GM18498 (cell line): ENCODE results near the gene TYW1B.
"Not testable (repeated sequence)": the region's sequence is repeated elsewhere in the genome, so short reads cannot be mapped to it uniquely, and the experiment has no call there.

ENCODE experiments used
- ATAC-seq: cut with Tn5 transposase; IDR thresholded peaks from one replicate; pipeline ENCODE4 v1.9.1; 2021; ENCODE audit warnings: mild to moderate bottlenecking, moderate library complexity; ENCODE audit not compliant: unreplicated experiment

Gene TYW1B

DNA sequence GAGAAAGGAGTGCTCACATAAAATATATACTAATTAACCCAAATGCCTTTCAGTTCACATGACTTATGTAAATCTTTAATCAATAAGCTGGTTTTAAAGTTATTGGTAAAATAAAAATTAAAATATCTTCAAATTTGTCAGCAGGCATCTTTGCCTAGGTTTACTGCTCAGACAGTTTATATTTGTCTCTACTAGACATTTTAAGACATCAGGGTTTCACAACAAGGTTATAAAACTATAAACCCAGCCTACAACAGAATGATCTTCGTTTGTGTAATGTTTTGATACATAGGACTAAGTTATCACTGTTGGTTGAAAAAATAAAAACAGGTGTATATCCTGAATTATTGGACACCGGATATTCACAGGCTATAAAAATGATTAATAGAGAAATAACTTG is 67.4 kb downstream of the TYW1B start:
- ATAC-seq, result no peak

DNA sequence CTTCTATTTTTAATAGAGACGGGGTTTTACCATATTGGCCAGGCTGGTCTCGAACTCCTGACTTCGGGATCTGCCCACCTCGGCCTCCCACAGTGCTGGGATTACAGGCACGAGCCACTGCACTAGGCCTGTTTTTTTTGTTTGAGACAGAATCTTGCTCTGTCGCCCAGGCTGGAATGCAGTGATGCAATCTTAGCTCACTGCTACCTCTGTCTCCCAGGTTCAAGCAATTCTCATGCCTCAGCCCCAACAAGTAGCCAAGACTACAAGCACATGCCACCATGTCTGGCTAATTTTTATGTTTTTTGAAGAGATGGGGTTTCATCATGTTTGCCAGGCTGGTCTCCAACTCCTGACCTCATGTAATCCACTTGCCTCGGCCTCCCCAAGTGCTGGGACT is 73.7 kb downstream of the TYW1B start:
- ATAC-seq, result no peak

DNA sequence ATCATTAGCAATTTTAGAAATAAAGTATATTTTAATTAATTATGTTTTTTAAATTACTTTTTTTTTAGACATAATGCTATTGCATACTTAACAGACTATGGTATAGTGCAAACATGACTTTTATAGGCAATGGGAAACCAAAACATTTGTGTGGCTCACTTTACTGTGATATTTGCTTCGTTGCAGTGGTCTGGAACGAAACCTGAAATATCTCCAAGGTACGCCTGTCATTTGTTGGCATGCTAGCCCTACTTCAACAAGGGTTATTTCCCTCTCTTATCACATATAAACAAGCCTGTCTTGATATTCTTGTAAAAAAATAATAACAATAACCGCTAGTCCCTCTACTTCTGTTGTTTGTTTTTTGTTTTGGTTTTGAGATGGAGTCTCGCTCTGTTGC is 74.2 kb downstream of the TYW1B start:
- ATAC-seq, result no peak

DNA sequence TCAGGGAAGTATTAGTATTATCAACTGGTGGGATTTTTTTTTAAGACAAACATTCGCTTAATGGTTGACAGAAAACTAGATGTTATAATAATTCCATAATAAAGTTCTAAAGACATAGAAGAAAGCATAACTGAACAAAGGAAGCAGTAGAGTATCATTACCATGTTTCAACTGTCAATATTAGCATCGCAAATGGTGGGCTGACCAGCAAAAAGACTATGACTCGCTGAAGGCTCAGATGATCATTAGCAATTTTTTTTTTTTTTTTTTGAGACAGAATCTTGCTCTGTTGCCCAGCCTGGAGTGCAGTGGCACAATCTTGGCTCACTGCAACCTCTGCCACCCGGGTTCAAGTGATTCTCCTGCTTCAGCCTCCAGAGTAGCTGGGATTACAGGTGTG is 74.8 kb downstream of the TYW1B start:
- not testable (repeated sequence) for ATAC-seq

DNA sequence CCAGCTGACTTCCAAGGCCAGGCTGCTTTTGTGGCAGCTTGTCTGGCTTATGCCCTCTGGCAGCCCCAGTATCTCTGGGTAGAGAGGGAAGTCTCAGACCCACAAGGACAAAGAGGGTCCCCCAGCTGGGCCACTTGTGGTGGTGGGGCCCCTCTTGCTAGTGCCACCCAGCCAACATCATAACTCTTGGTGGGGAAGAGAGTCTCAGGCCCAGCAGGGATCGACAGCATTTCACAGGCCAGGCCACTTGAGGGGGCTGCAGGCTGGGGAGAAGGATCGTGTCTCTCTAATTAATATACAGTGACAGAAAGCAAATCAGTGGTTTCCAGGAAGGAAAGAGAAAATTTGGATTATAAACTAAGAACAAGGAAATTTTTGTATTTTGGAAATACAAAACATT is 76.0 kb downstream of the TYW1B start:
- ATAC-seq, result no peak

DNA sequence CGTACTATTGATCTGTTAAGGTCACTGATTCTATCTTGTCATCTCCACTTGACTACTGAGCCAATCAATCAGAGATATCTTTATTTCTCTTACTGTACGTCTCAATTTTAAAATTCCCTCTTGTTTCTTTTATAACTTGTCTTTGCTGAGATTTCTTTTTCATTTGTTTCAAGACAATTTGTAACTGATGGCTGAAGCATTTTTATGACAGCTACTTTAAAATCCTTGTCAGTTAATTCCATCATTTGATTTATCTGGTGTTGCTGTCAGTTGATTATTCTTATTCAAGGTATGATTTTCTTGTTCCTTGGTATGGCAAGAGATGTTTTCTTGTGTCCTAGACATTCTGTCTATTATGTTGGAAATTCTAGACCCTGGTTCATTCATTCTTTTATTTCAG is 76.6 kb downstream of the TYW1B start:
- no peak for ATAC-seq

DNA sequence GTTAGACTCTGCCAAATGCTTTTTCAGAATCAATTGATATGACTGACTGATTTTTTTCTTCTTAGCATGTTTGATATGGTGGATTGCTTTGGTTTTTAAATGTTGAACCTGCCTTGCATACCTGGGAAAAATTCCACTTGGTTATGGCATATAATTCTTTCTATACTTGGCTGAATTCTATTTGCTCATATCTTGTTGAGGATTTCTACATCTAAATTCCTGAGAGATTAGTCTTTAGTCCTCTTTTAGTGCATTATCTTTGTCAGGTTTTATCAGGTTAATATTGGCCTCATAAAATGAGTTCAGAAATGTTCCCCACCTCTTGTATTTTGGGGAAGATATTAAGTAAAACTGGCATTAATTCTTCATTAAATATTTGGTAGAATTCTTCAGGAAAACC is 79.4 kb downstream of the TYW1B start:
- not testable (repeated sequence) for ATAC-seq

DNA sequence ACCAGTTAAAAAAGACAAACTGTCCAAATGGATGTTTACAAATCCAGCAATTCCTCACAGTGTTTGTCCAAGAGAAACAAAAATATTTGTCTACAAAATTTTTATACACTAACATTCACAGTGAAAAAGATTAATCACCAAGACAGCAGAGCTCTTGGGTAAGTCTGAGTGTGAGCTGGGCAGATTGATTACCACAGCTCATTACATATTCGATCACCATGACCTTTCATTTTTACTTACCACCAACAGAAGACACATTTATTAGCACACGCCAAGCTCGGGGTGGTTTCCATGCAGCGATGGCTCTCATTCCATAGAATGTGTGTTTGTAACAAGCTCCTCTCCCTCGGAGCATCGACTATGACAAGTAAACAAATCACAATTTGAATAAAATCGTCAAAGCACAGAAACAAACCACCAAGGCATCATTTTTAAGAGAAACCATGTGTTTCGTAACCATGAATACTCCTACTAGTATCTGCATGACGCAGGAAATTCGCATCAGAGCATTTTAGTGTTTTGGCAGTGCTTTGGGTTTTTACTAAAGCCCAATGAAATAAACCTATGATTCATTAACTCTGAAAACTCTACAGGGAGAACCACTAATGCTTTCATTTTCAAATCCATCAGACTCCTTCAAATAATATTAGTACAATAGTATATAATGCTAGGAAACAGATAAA is 83.6 kb downstream of the TYW1B start:
- not testable (repeated sequence) for ATAC-seq

DNA sequence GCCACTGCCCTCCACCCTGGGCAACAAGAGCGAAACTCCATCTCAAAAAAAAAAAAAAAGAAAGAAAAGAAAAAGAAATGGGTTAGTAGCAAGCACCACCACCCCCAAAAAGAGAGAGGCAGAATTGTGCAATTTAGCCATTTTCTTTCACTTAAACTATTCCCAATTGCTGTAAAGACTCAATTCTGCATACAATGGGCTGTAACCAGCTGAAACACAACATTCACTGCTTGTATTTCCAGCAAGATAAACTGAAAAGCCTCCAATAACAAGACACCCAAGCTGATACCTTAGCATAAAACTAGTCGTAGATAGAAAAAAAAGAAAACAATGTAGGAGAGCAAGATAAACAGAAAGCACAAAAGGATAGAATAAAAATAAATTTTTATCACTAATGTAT is 84.2 kb downstream of the TYW1B start:
- not testable (repeated sequence) for ATAC-seq

DNA sequence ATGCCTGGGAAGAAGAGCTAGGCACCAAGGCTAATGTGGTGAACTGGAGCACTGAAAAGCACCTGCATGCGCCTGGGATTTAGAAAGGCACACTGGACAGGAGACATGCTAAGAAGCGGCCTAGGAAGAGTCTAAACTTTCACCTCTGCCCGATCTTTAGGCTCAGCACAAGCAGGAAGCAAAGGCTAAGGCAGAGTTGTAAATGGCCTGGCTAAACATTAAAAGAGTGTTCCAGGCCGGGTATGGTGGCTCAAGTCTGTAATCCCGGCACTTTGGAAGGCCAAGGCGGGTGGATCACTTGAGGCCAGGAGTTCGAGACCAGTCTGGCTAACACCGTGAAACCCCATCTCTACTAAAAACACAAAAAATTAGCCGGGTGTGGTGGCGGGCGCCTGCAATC is 88.3 kb downstream of the TYW1B start:
- ATAC-seq, result not testable (repeated sequence)

DNA sequence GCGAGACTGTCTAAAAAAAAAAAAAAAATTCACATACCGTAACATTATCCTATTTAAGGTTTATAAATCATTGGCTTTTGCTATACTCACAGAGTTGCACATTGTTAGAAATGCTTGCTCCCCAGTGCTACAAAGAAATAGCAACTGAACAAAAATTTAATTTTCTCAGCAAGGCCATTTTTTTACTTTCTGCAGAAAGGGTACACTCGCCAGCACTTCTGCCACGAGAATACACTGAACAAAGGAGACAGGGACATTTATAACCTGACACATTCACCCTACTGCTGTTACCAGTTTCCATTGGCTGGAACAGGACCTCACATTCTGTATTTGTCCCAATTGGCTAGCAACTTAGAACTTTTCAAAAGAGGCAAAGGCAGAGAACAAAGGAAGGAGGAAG is 92.1 kb downstream of the TYW1B start:
- not testable (repeated sequence) for ATAC-seq

DNA sequence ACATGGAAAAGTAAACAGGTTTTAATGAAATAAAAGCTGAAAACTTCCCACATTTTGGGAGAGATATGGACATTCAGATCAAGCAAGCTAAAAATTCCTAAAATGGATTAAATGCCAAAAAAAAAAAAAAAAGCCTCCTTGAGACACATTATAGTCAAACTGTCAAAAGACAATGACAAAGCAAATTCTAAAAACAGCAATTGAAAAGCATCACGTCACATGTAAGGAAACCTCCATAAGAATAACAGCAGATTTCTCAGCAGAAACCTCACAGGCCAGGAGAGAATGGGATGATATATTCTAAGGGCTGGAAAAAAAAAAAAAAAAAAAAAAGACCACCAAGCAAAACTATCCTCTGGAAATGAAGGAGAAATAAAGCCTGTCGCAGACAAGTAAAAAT is 97.2 kb downstream of the TYW1B start:
- not testable (repeated sequence) for ATAC-seq

DNA sequence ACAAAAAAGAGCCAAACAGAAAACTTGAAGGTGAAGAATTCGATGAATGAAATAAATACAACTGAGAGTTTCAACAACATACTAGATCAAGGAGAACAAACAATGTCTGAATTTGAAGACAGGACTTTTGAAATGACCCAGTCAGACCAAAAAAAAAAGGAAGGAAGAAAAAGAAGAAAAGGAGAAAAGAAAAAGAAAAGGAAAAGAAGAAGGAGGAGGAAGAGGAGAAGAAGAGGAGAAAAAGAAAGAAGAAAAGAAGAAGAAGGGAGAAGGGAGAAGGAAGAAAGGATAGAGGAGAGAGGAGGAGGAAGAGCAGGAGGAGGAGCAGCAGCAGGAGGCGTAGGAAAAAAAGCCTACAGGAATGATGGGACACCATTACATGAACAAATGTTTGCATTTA is 97.6 kb downstream of the TYW1B start:
- not testable (repeated sequence) for ATAC-seq

DNA sequence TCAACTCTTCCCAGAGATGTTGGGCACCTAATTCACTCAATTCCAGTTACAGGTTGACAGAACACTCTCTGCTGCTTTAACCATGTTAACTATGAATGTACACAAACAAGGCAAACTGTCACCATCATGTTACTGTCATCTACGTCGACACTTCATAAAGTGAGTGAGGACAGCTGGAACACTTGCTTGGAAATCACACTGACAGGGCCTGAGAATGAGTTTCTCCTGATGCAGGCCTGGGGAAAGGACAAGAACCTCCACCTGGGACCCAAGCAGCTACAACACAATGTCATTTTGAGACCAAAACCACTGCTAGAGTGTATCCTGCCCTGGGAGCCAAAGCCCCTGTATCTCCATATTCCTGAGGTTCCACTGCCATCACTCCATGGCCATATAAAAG is 98.9 kb downstream of the TYW1B start:
- not testable (repeated sequence) for ATAC-seq

DNA sequence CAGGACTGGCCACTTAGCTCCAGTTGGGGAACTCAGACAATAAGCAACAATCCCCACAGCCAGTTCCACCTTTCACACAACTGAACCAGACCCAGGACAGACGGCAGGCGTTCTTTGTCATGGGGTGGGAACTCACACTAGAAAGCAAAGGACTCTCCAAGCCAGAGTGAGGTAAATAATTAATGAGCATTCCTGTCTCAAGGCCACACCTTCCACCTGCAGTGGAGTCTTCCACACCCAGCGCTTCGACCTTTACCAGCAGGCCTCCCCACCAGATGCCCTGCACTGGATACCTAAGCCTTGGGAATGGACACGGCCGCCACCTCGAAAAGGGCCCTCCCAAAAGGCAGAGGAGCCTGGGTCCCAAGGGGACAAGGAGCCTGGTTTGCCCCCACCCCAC is 105.3 kb downstream of the TYW1B start:
- not testable (repeated sequence) for ATAC-seq

DNA sequence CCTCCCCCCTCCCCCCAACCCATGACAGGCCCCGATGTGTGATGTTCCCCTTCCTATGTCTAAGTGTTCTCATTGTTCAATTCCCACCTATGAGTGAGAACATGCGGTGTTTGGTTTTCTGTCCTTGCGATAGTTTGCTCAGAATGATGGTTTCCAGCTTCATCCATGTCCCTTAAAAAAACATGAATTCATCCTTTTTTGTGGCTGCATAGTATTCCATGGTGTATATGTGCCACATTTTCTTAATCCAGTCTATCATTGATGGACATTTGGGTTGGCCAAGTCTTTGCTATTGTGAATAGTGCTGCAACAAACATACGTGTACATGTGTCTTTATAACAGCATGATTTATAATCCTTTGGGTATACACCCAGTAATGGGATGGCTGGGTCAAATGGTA is 107.1 kb downstream of the TYW1B start:
- ATAC-seq, result not testable (repeated sequence)

DNA sequence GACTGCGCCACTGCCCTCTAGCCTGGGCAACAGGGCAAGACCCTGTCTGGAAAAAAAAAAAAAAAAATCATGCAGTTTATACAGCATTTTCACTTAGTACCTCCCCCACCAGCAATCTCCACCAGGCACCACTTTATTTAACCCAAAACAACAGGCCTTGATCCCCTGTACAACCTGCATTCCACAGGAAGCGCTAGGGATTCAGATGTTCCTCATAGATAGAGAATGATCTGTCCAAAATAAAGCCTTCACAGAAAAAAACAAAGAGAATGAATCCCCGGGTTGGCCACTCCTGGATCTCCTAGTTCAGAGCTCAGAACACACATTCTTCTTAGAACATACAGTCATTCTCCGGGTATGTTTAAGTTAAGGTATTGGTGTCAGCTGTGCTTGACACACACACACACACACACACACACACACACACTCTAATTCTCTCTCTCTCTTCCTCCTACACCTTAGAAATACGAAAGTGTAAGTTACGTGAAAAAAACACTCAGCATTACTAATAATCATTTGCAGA is 110.7 kb downstream of the TYW1B start:
- ATAC-seq, result not testable (repeated sequence)

DNA sequence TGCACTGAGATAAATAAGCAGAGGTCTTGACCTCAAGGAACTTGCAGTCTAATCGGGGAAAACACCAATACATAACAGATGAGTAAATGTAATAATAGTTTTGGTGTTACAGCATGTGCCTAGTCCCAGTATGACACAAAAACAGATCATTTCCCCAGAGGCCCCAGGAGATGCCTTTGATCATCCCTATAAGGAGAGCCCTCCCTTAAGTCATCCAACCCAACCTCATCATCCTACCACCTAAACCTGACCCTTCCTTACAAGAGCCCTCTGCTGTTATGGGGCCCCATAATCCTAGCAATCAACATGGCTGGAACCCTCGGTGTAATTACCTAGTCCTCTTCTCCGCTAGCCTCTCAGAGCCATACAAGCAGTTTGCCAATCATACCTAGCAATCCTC is 116.1 kb downstream of the TYW1B start:
- not testable (repeated sequence) for ATAC-seq

DNA sequence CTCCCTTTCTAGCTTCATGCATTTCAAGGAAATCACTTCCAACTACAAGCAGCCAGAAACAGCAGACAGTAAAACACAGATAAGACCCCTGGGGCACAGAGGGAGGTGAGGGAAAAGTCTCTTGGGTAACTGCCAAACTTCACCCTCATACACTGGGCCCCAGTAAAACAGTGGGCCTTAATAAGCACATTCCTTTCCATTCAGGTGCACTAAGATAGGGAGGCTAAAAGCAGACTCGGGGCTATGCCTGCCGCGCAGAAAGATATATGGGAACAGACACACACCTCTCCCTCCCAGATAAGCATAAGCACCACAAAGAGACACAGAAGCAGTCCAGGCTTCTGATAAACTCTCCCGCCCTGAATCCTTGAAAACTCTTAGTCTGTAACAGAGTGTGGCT is 117.0 kb downstream of the TYW1B start:
- ATAC-seq, result no peak

DNA sequence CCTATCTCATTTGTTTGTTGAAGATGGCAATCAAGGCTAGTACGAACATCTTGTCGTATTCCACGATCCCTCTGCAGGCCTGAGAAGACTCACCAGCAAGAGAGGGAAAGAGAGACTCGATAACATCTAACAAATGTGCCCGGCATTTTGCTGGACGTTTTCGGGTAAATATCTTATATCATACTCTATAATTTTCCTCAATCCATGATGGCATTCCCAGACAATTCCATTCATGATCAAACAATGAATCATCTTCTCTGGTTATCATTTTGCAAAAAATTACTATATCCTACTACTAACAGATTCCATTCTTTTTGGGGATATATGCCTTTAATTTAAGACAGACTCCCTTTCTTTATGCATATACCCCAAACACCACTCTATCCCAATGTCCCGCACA is 118.1 kb downstream of the TYW1B start:
- ATAC-seq, result no peak

DNA sequence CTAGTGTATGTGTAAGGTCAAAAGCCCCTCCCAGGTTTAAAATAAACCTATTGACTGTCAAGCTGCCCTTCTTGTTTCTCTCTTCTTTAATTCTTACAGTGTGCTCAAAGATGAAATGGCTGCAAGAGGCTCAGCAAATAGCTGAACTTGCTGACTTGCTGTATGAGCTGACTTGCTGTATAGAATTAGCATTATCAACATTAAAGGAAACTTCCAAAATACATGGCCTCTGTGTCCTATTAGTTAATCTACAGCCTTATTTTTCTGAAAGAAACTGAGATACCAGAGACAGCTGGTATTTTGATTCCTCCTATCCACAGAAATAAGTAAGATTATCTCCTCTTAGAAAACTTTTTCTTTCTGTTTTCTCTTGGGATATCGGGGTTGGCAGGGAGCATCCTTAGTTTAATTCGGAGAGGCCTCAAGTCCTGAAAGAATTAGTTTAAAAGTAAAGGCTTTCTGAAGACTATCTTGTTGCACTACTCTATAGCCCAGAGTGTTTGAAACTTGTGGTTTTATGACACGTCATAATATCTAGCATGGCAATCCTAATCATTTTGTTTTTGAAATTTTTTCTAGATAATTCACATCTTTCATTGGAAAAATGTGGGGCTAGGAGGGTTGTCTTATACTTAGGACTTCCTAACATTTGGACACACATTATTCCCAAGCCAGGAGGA is 119.5 kb downstream of the TYW1B start:
- ATAC-seq, result not testable (repeated sequence)

DNA sequence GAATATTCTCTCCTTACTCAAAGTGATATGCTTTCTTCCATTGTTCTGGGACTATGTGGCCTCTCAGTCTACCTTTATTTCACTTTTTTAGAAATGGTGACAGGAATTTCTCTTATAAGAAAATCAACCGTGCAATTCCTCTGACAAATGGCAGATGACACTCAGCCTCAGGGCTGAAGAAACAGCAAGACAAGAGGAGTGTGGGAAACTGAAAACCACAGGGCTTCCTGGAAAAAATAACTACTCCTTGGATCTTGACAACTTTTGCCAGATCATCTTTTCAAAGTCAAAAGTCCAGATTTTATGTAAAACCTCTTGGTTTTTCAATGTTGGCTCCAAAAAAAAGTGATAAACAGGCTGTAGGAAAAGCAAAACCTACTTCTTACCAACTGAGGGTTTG is 121.5 kb downstream of the TYW1B start:
- no peak for ATAC-seq
